Measurements from ENCODE around the gene ZNF579. TPM values are rescaled to one million over a fixed set of nuclear protein-coding genes. Genes with fewer than 3 reads are reported as not detected.
A peak's percentile ranks its signal among the peaks of the same experiment; 100 is the strongest.

Gene ZNF579
- total RNA-seq, 2 donors from 2014 or later, result 2.4 to 3.9 TPM

DNA sequence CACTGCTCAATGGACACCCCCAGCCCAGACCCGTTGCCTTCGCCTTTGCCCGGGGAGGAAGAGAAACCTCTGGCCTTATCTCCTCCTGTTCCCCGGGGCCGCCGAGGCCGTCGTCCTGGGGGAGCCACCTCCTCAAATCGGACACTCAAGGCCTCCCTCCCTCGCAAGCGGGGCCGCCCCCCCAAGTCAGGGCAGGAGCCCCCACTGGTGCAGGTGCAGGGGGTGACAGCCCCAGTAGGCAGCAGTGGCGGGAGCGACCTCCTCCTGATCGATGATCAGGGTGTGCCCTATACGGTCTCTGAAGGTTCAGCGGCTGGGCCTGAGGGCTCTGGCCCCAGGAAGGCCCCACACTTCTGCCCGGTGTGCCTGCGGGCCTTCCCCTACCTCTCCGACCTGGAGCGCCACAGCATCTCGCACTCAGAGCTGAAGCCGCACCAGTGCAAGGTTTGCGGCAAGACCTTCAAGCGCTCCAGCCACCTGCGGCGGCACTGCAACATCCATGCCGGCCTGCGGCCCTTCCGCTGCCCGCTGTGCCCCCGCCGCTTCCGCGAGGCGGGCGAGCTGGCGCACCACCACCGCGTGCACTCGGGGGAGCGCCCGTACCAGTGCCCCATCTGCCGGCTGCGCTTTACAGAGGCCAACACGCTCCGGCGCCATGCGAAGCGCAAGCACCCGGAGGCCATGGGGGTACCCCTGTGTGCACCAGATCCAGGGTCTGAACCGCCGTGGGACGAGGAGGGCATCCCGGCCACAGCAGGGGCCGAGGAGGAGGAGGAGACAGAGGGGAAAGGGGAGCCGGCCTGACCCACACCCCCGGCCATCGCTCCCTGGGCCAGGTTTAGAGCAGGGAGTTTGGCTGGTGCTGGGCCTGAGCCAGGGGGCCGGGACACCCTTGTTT, 21.7 kb upstream of the ZNF579 start:
- no peaks in the 10 kb centered on the region for H3K9me3 ChIP-seq
- no peaks in the 10 kb centered on the region for H3K27me3 ChIP-seq (replicated peaks; ENCODE audit: insufficient read depth)
- H3K27ac ChIP-seq, result no peak overlapping the region
- no peak for ATAC-seq (ENCODE audit: insufficient number of reproducible peaks, low FRiP score, low read depth)
- TF ChIP-seq, protein P1, sequence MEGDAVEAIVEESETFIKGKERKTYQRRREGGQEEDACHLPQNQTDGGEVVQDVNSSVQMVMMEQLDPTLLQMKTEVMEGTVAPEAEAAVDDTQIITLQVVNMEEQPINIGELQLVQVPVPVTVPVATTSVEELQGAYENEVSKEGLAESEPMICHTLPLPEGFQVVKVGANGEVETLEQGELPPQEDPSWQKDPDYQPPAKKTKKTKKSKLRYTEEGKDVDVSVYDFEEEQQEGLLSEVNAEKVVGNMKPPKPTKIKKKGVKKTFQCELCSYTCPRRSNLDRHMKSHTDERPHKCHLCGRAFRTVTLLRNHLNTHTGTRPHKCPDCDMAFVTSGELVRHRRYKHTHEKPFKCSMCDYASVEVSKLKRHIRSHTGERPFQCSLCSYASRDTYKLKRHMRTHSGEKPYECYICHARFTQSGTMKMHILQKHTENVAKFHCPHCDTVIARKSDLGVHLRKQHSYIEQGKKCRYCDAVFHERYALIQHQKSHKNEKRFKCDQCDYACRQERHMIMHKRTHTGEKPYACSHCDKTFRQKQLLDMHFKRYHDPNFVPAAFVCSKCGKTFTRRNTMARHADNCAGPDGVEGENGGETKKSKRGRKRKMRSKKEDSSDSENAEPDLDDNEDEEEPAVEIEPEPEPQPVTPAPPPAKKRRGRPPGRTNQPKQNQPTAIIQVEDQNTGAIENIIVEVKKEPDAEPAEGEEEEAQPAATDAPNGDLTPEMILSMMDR (IDR thresholded peaks at IDR 0.05), result no peak
- no peak for DNase-seq (ENCODE audit: low spot score)
- peaks cover under 1% of the 10 kb centered on the region for H3K36me3 ChIP-seq
- no peak overlapping the region for H3K4me3 ChIP-seq
- peaks cover 17 to 42% of the 10 kb centered on the region in 2 donors for H3K4me1 ChIP-seq (ENCODE audit: control insufficient read depth in 1 of 2, low read depth in 2 of 2)

DNA sequence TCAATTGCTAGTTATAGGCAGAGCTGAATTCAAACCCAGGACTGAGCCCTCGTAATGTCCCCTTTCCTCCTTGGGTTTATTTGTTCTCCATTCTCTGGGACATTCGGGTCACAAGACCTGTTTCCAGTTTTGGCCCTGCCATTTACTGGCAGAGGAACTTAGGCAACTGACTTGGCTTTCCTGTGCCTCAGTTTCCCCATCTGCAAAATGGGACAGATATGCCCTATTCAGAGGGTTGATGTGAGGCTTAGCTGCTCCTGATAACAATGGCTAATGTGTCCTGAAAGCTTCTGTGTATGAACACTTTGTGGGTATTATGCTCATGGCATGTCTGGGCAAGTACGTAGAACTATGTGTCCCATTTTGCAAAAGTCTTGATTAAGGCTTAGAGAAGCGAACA, 20.4 kb upstream of the ZNF579 start:
- Histone ChIP-seq H3K4me1 (ENCODE audit: control insufficient read depth in 1 of 2, low read depth in 2 of 2) (peaks cover 8 to 31% of the 10 kb centered on the region in 2 donors), H3K27ac (peak overlapping the region; percentile 94 to 98), H3K36me3 (peaks cover 12% of the 10 kb centered on the region), H3K27me3 (replicated peaks; ENCODE audit: insufficient read depth) (no peaks in the 10 kb centered on the region), H3K4me3 (peak overlapping the region; percentile 97), H3K9me3 (no peaks in the 10 kb centered on the region)
- no peak for DNase-seq (ENCODE audit: low spot score)
- TF ChIP-seq, protein P1 (IDR thresholded peaks at IDR 0.05), result no peak
- ATAC-seq (ENCODE audit: insufficient number of reproducible peaks, low FRiP score, low read depth), result no peak

DNA sequence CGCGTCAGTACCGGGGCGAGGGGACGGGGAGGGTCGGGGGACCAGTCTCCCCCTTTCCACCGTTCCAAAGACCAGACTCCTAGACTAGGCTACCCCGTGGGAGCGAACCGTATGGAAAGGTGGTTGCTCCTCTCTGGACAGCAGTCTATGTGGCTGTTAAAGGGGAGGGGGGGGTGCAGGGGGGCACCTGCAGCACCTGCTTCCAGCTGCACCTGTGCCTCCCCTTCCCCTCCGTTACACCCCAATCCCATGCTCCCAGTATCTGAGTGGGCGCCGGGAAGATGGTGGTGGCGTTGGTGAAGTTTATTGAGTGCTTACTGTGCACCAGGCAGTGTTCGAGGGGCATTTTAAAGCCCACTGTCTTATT, 20.0 kb upstream of the ZNF579 start:
- no peak for ATAC-seq (ENCODE audit: insufficient number of reproducible peaks, low FRiP score, low read depth)
- H3K4me1 ChIP-seq (ENCODE audit: control insufficient read depth in 1 of 2, low read depth in 2 of 2), result peaks cover 8 to 29% of the 10 kb centered on the region in 2 donors
- H3K36me3 ChIP-seq, result peaks cover 12% of the 10 kb centered on the region
- no peaks in the 10 kb centered on the region for H3K27me3 ChIP-seq (replicated peaks; ENCODE audit: insufficient read depth)
- no peaks in the 10 kb centered on the region for H3K9me3 ChIP-seq
- TF ChIP-seq, protein P1 (IDR thresholded peaks at IDR 0.05), result no peak
- H3K27ac ChIP-seq, result peak overlapping the region; percentile 94 to 98
- H3K4me3 ChIP-seq, result peak overlapping the region; percentile 97
- DNase-seq (ENCODE audit: low spot score), result no peak

DNA sequence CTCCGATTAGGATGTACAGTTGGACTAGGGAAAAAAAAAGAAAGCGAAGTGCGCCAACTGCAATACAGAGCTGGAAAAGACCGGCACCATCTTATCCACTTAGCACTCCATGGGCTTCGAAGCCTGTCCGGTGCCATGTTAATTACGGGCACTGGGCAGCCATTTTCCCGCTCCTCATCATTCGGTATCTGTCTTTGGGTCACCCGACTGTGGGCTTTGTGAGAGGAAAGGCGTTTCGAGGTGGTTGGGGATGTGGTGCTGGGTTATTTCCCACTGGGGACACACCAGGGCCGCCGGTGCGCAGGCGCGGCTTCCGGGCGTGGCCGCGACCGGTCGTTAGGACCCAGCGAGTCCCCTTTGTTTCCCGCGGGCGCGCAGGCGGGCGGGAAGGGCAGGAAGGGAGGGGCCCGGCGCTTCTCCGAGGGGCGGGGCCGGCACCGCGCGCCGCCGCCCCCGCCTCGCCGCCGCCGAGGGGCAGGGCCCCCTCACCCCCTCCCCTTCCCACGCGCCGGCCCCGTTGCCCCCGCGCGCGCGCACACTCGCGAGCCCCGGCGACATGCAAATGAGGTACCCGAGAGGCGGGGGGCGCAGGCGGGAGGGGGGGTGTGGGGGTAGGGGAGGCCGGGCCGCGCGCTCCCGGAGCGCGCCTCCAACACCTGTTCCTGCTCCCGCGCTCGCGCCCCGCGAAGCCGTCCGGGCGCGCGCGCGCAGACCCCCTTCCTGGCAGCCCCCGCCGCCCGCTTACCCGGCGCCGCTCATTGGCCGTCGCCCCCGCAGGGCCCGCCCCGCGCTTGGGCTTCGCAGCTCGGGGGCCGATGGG, 19.4 kb upstream of the ZNF579 start, which contains the start of gene ZNF524:
Gene ZNF524 (plus strand): TSS at position 447 of the 820 bp plus-strand sequence. CDS start 1,825 bp downstream, outside the sequence.
- Histone ChIP-seq H3K36me3 (peaks cover 12% of the 10 kb centered on the region), H3K4me1 (ENCODE audit: control insufficient read depth in 1 of 2, low read depth in 2 of 2) (peaks cover 8 to 29% of the 10 kb centered on the region in 2 donors)
- peak; percentile 56 for ATAC-seq (ENCODE audit: insufficient number of reproducible peaks, low FRiP score, low read depth)

More for the DNA sequence above, 19.4 kb upstream of the ZNF579 start, which contains the start of gene ZNF524:
- Histone ChIP-seq H3K4me3 (peak within 1 kb of the TSS; percentile 97), H3K27me3 (replicated peaks; ENCODE audit: insufficient read depth) (no peaks in the 10 kb centered on the region), H3K9me3 (no peaks in the 10 kb centered on the region), H3K27ac (peak within 1 kb of the TSS; percentile 94 to 98)
- TF ChIP-seq, protein P1 (IDR thresholded peaks at IDR 0.05), result no peak
- peak; percentile 70 for DNase-seq (ENCODE audit: low spot score)
